Panc1 (cell line): ENCODE results near the gene PRDM12. TPM values are rescaled to one million over a fixed set of nuclear protein-coding genes. Genes with fewer than 3 reads are reported as not detected.

Experiments
- ATAC-seq: fragments of 200-7000 bp; cut with Tn5 transposase; 2 replicates; pipeline ENCODE4 v1.9.1; 2020; ENCODE audit warnings: mild to moderate bottlenecking, moderate library complexity
- BruUV-seq: library from RNA; stranded (reverse); fragments of 400-500 nt; replicated peaks from 2 replicates; lab custom pipeline; 2021; lab: Mats Ljungman, UMichigan
- CTCF ChIA-PET: fragments of 300-600 bp; sonication (Branson Sonifier 250); formaldehyde crosslinking; loops from one replicate; lab custom pipeline; 2022; ENCODE audit warnings: antibody characterized with exemption; lab: Charles Lee
- POLR2A ChIA-PET: fragments of 300-600 bp; sonication (Branson Sonifier 250); formaldehyde crosslinking; loops from one replicate; lab custom pipeline; 2022; ENCODE audit warnings: antibody characterized with exemption; lab: Charles Lee
- DNase-seq: peaks from one replicate; pipeline ENCODE4 v3.0.0-alpha.2; 2010; ENCODE audit warnings: low read depth, low spot score
- H3K27ac ChIP-seq: 2 replicates; pipeline ENCODE4 v1.5.1; 2011; ENCODE audit warnings: mild to moderate bottlenecking, low read length, inconsistent platforms
- H3K27me3 ChIP-seq: fragments of 200-500 bp; sonication (Bioruptor generic); 2 replicates; pipeline ENCODE4 v1.6.0; 2014; ENCODE audit warnings: low read length, inconsistent platforms; ENCODE audit not compliant: control insufficient read depth, insufficient read depth
- H3K36me3 ChIP-seq: fragments of 200-500 bp; sonication (Bioruptor generic); 2 replicates; pipeline ENCODE4 v1.5.1; 2014; ENCODE audit warnings: inconsistent platforms, mild to moderate bottlenecking, low read length, moderate library complexity; ENCODE audit not compliant: control insufficient read depth, insufficient read depth
- H3K4me1 ChIP-seq: 2 replicates; pipeline ENCODE4 v1.5.1; 2011; ENCODE audit warnings: inconsistent platforms, mild to moderate bottlenecking, low read length, moderate library complexity; ENCODE audit not compliant: control insufficient read depth, insufficient read depth
- H3K4me3 ChIP-seq, 2 experiments: 2 replicates each; pipeline ENCODE4 v1.5.1; 2011 to 2012; ENCODE audit warnings: low read depth in 2 of 2, low read length in 2 of 2, mild to moderate bottlenecking in 2 of 2, inconsistent platforms in 1 of 2, moderate library complexity in 1 of 2
- H3K9me3 ChIP-seq: fragments of 200-500 bp; sonication (Bioruptor generic); 2 replicates; pipeline ENCODE4 v1.5.1; 2014; ENCODE audit warnings: low read depth, mild to moderate bottlenecking, inconsistent platforms, low read length, moderate library complexity; ENCODE audit not compliant: control insufficient read depth, insufficient read depth
- CTCF ChIP-seq: fragments of 450-650 bp; IDR thresholded peaks from 2 replicates; pipeline ENCODE4 v1.5.1; 2017; ENCODE audit warnings: mild to moderate bottlenecking
- POLR2AphosphoS5 ChIP-seq: IDR thresholded peaks from 2 replicates; pipeline ENCODE4 v1.6.1; 2012; ENCODE audit warnings: mild to moderate bottlenecking, low read depth, low read length, moderate library complexity
- REST ChIP-seq, 2 experiments: IDR thresholded peaks; 2 replicates each; pipeline ENCODE4 v1.6.1; 2011 to 2012; ENCODE audit warnings: low read depth in 2 of 2, control low read depth in 1 of 2, low read length in 1 of 2, mild to moderate bottlenecking in 1 of 2, moderate library complexity in 1 of 2; ENCODE audit not compliant: insufficient read depth in 1 of 2
- SIN3A ChIP-seq: IDR thresholded peaks from 2 replicates; pipeline ENCODE4 v1.6.1; 2012; ENCODE audit warnings: low read depth, mild to moderate bottlenecking, low read length, moderate library complexity, borderline replicate concordance; ENCODE audit not compliant: insufficient read depth
- TCF7L2 ChIP-seq: IDR thresholded peaks from 2 replicates; pipeline ENCODE4 v1.6.1; 2011; ENCODE audit warnings: mild to moderate bottlenecking, low read depth, low read length, inconsistent platforms
- in situ Hi-C: cut with HindIII; loops from 2 replicates; pipeline ENCODE4 v1.10.0; 2016; ENCODE audit warnings: low sequenced_read_pairs, low pct_unique_long_range_greater_than_20kb
- intact Hi-C: fragments of 100-400 bp; cut with micrococcal nuclease; formaldehyde crosslinking; loops from one replicate; pipeline ENCODE4 v1.10.0; 2022; ENCODE audit not compliant: unreplicated experiment
- total RNA-seq: library from RNA; stranded (reverse); gene quantifications from one replicate; pipeline ENCODE4 v1.2.1, GENCODE V29; 2021; ENCODE audit not compliant: unreplicated experiment

PRDM12 gene
- total RNA-seq, 1 experiment from 2014 or later = 0.08 TPM

GRCh38 chr9:130630071-130630450 lies 34.3 kb upstream of the PRDM12 start:
- CTCF ChIA-PET = no interaction called here
- ATAC-seq = no peak
- no TSS peak for BruUV-seq

GRCh38 chr9:130630506-130631330 lies 33.7 kb upstream of the PRDM12 start:
- intact Hi-C loops = no loop called here
- TF ChIP-seq POLR2AphosphoS5 = no peak
- TF ChIP-seq CTCF = no peak
- no peak for TF ChIP-seq SIN3A
- TF ChIP-seq TCF7L2 = no peak
- TF ChIP-seq REST (IDR thresholded peaks at IDR 0.05; ENCODE audit: insufficient read depth in 1 of 2, low read depth in 2 of 2, low read length in 1 of 2) = no peak
- BruUV-seq = no TSS peak
- POLR2A ChIA-PET = no interaction called here
- in situ Hi-C loops = no loop called here
- no peaks in the 10 kb centered on the region for H3K27me3 ChIP-seq
- DNase-seq (no peak), ATAC-seq (no peak)
- H3K27ac ChIP-seq = no peak overlapping the region
- H3K4me1 ChIP-seq = no peaks in the 10 kb centered on the region
- CTCF ChIA-PET = no interaction called here
- H3K4me3 ChIP-seq = no peak overlapping the region
- H3K36me3 ChIP-seq = no peaks in the 10 kb centered on the region
- no peaks in the 10 kb centered on the region for H3K9me3 ChIP-seq

More at GRCh38 chr9:130630071-130630450, 34.3 kb upstream of the PRDM12 start:
- Histone ChIP-seq H3K36me3 (no peaks in the 10 kb centered on the region; the same call in 1 of the 2 replicates), H3K4me3 (no peak overlapping the region), H3K4me1 (no peaks in the 10 kb centered on the region), H3K27me3 (no peaks in the 10 kb centered on the region), H3K9me3 (no peaks in the 10 kb centered on the region), H3K27ac (no peak overlapping the region)
- POLR2A ChIA-PET = no interaction called here
- in situ Hi-C loops (no loop called here), intact Hi-C loops (no loop called here)
- no peak for TF ChIP-seq CTCF
- TF ChIP-seq REST (IDR thresholded peaks at IDR 0.05; ENCODE audit: insufficient read depth in 1 of 2, low read depth in 2 of 2, low read length in 1 of 2) = no peak
- TF ChIP-seq SIN3A = no peak
- no peak for TF ChIP-seq TCF7L2
- no peak for TF ChIP-seq POLR2AphosphoS5
- DNase-seq = no peak
